Endometrial microvascular endothelial cells (primary cell): Measurements from ENCODE around the gene TFF2. TPM values are rescaled to one million over a fixed set of nuclear protein-coding genes. Genes with fewer than 3 reads are reported as not detected.

Source experiments
- in situ Hi-C: cut with HindIII; loops from 2 replicates; pipeline ENCODE4 v1.10.0; 2017; ENCODE audit warnings: low sequenced_read_pairs, low pct_unique_long_range_greater_than_20kb; ENCODE audit errors: inconsistent ontology term
- total RNA-seq: library from RNA; depleted of rRNA; stranded (reverse); fragments of >200 nt; gene quantifications from one replicate; pipeline ENCODE4 v1.2.3, GENCODE V29; 2015; ENCODE audit errors: inconsistent ontology term

The TFF2 gene
- total RNA-seq, 1 donor from 2014 or later: not detected

- in situ Hi-C loops: no loop called here
Observed at GRCh38 chr21:42351626-42352440, 1.0 kb upstream of the TFF2 start.

GRCh38 chr21:42350318-42350910 lies 380 bp downstream of the TFF2 start:
- in situ Hi-C loops: no loop called here

GRCh38 chr21:42349420-42350317 lies 1.1 kb downstream of the TFF2 start:
- in situ Hi-C loops: no loop called here

- in situ Hi-C loops: no loop called here
Observed at GRCh38 chr21:42348762-42349161, 2.0 kb downstream of the TFF2 start.

GRCh38 chr21:42347601-42348327 lies 3.0 kb downstream of the TFF2 start:
- in situ Hi-C loops: no loop called here

GRCh38 chr21:42346866-42347600 lies 3.8 kb downstream of the TFF2 start:
- in situ Hi-C loops: no loop called here

- in situ Hi-C loops: no loop called here
Observed at GRCh38 chr21:42346441-42346840, 4.4 kb downstream of the TFF2 start.

GRCh38 chr21:42344631-42345030 lies 6.2 kb downstream of the TFF2 start:
- in situ Hi-C loops: no loop called here

- in situ Hi-C loops: no loop called here
Observed at GRCh38 chr21:42343963-42344510, 6.8 kb downstream of the TFF2 start.

GRCh38 chr21:42343556-42343955 lies 7.2 kb downstream of the TFF2 start:
- in situ Hi-C loops: no loop called here

GRCh38 chr21:42343101-42343500 lies 7.7 kb downstream of the TFF2 start:
- in situ Hi-C loops: no loop called here

GRCh38 chr21:42341776-42342542 lies 8.8 kb downstream of the TFF2 start:
- in situ Hi-C loops: no loop called here

GRCh38 chr21:42340187-42341050 lies 10.4 kb downstream of the TFF2 start:
- in situ Hi-C loops: no loop called here

- in situ Hi-C loops: no loop called here
Observed at GRCh38 chr21:42338729-42339715, 11.8 kb downstream of the TFF2 start.
